DND-41 (cell line): ENCODE measurements around the gene CCDC106.

Experiments
- ATAC-seq: fragments of 200-7000 bp; cut with Tn5 transposase; 3 replicates; pipeline ENCODE4 v1.9.1; 2021; ENCODE audit warnings: low read depth; ENCODE audit not compliant: insufficient read depth
- DNase-seq: peaks from one replicate; pipeline ENCODE4 v3.0.0-alpha.2; 2020
- H2AFZ ChIP-seq: 2 replicates; pipeline ENCODE4 v1.6.0; 2012; ENCODE audit warnings: low read depth, low read length
- H3K27ac ChIP-seq: 2 replicates; pipeline ENCODE4 v1.5.1; 2012; ENCODE audit warnings: low read length, inconsistent platforms
- H3K27me3 ChIP-seq: fragments of 200-600 bp; sonication (generic); 2 replicates; pipeline ENCODE4 v1.6.0; 2012; ENCODE audit warnings: low read length, mild to moderate bottlenecking, inconsistent platforms; ENCODE audit not compliant: insufficient read depth, poor library complexity
- H3K36me3 ChIP-seq: 2 replicates; pipeline ENCODE4 v1.5.1; 2012; ENCODE audit warnings: low read length, inconsistent platforms; ENCODE audit not compliant: insufficient read depth
- H3K4me1 ChIP-seq: 2 replicates; pipeline ENCODE4 v1.5.1; 2012; ENCODE audit warnings: mild to moderate bottlenecking, low read length; ENCODE audit not compliant: insufficient read depth
- H3K4me2 ChIP-seq: 2 replicates; pipeline ENCODE4 v1.6.0; 2012; ENCODE audit warnings: mild to moderate bottlenecking, moderate library complexity, low read length, inconsistent platforms; ENCODE audit not compliant: insufficient read depth
- H3K4me3 ChIP-seq, 2 experiments: fragments of 200-600 bp in 1 of 2; shearing (Covaris generic) in 1 of 2; 2 replicates each; pipeline ENCODE4 v1.5.1; 2012 to 2016; ENCODE audit warnings: inconsistent platforms in 2 of 2, low read length in 2 of 2, mild to moderate bottlenecking in 2 of 2, low read depth in 1 of 2, moderate library complexity in 1 of 2
- H3K79me2 ChIP-seq: 2 replicates; pipeline ENCODE4 v1.6.0; 2012; ENCODE audit warnings: low read length, inconsistent platforms; ENCODE audit not compliant: insufficient read depth
- H3K9ac ChIP-seq: 2 replicates; pipeline ENCODE4 v1.6.0; 2012; ENCODE audit warnings: low read depth, mild to moderate bottlenecking, inconsistent platforms, low read length, moderate library complexity
- H3K9me3 ChIP-seq: 2 replicates; pipeline ENCODE4 v1.5.1; 2012; ENCODE audit warnings: low read length, moderate library complexity, mild to moderate bottlenecking, inconsistent platforms; ENCODE audit not compliant: insufficient read depth, severe bottlenecking
- H4K20me1 ChIP-seq: 2 replicates; pipeline ENCODE4 v1.6.0; 2012; ENCODE audit warnings: low read length; ENCODE audit not compliant: insufficient read depth
- CTCF ChIP-seq: IDR thresholded peaks from 2 replicates; pipeline ENCODE4 v1.5.1; 2012; ENCODE audit warnings: borderline replicate concordance, low read length, moderate library complexity, mild to moderate bottlenecking; ENCODE audit not compliant: poor library complexity, severe bottlenecking; ENCODE audit errors: extremely low read depth
- EZH2 ChIP-seq: IDR thresholded peaks from 3 replicates; pipeline ENCODE4 v1.6.1; 2012; ENCODE audit warnings: borderline replicate concordance, low read depth, mild to moderate bottlenecking, moderate library complexity, low read length, inconsistent platforms; ENCODE audit not compliant: severe bottlenecking

CCDC106 gene

GRCh38 chr19:55667511-55667910 is 19.5 kb downstream of the CCDC106 start:
- no peak for DNase-seq
- no peak for ATAC-seq

GRCh38 chr19:55667958-55668357 is 19.9 kb downstream of the CCDC106 start:
- Histone ChIP-seq H3K27ac (no peak overlapping the region), H3K9ac (no peak overlapping the region), H3K4me2 (no peak overlapping the region), H3K27me3 (no peaks in the 10 kb centered on the region), H4K20me1 (peaks cover 92% of the 10 kb centered on the region), H3K36me3 (peaks cover 92% of the 10 kb centered on the region), H3K9me3 (no peaks in the 10 kb centered on the region), H3K4me3 (no peak overlapping the region), H3K79me2 (peaks cover 97% of the 10 kb centered on the region), H2AFZ (no peak overlapping the region), H3K4me1 (peaks cover 20% of the 10 kb centered on the region)
- TF ChIP-seq EZH2, result no peak
- no peak for TF ChIP-seq CTCF
- no peak for ATAC-seq
- DNase-seq, result no peak

More at GRCh38 chr19:55667511-55667910, 19.5 kb downstream of the CCDC106 start:
- Histone ChIP-seq H2AFZ (no peak overlapping the region), H3K4me2 (no peak overlapping the region), H3K9me3 (no peaks in the 10 kb centered on the region), H4K20me1 (peaks cover 93% of the 10 kb centered on the region), H3K4me3 (no peak overlapping the region), H3K27ac (no peak overlapping the region), H3K9ac (no peak overlapping the region), H3K79me2 (peaks cover 98% of the 10 kb centered on the region), H3K36me3 (peaks cover 96% of the 10 kb centered on the region), H3K27me3 (no peaks in the 10 kb centered on the region), H3K4me1 (peaks cover 18% of the 10 kb centered on the region)
- TF ChIP-seq CTCF, result no peak
- TF ChIP-seq EZH2, result no peak

- no peak overlapping the region for H2AFZ ChIP-seq
- peaks cover 92% of the 10 kb centered on the region for H3K36me3 ChIP-seq
- TF ChIP-seq CTCF (no peak), EZH2 (no peak)
- H4K20me1 ChIP-seq, result peaks cover 91% of the 10 kb centered on the region
- peaks cover 97% of the 10 kb centered on the region for H3K79me2 ChIP-seq
- H3K4me1 ChIP-seq, result peaks cover 28% of the 10 kb centered on the region
- no peaks in the 10 kb centered on the region for H3K9me3 ChIP-seq
- no peaks in the 10 kb centered on the region for H3K27me3 ChIP-seq
- H3K4me2 ChIP-seq, result no peak overlapping the region
- H3K27ac ChIP-seq, result no peak overlapping the region
- ATAC-seq, result no peak
- H3K9ac ChIP-seq, result no peak overlapping the region
- DNase-seq, result no peak
- no peak overlapping the region for H3K4me3 ChIP-seq
These were observed 20.8 kb downstream of the CCDC106 start for GRCh38 chr19:55668603-55669348.
